ENCODE data around the gene CCDC196.
A peak's percentile ranks its signal among the peaks of the same experiment; 100 is the strongest.
"Not testable (repeated sequence)": the region's sequence is repeated elsewhere in the genome, so short reads cannot be mapped to it uniquely, and the experiment has no call there.

CCDC196 gene

DNA sequence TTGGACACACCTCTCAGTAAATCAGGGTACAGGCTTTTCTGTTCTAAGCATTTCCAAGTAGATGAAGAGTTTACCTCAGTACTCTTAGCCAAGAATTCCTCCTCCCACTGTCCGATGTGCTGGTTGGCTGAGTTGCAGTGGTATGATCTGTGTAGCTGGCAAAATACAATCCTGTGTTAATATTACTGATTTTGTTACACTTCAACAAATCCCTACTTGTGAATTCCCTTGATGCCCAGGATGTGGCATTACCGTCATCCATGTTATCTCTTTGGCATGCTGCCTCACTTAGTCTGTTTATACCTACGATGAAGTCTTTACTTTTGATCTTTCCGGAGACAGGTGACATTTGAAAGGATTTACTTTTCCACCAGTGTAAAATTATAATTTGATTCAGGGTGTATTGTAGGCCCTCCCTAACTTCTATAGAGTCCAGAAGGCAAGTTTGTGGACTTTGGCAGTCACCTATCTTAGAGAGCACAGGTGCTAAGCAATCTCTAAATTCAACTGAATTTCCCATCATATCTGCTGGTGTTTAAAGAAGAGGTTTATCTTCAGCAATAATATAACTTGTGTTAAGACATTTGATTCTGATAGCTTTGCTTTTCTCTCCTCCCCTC, 10.1 kb downstream of the CCDC196 start:
- DNase-seq, result no peak

GRCh38 chr14:66496911-66497310, 10.7 kb downstream of the CCDC196 start:
- DNase-seq, result no peak

DNA sequence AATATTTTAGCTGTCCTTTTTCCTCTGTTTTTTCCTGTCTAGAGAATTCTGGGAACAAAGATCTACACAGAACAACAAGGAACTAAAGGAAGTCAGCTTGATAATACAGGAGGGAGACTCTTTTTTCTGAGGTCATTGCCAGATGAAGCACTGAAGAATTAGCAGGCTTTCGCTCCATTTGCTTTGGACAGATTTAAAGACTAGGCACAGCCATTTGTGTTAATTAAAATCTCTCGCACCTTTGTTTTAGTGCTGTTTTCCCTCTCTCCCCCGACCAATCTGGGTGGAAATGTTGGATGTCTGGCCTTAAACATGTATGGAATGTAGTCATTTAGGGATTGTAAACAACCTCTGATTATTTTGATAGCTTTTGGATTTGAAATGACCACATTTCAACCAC, 12.1 kb downstream of the CCDC196 start:
- no peak for DNase-seq

GRCh38 chr14:66501592-66501991, 15.4 kb downstream of the CCDC196 start:
- DNase-seq, result no peak

GRCh38 chr14:66502836-66503235, 16.7 kb downstream of the CCDC196 start:
- not testable (repeated sequence) for DNase-seq

DNA sequence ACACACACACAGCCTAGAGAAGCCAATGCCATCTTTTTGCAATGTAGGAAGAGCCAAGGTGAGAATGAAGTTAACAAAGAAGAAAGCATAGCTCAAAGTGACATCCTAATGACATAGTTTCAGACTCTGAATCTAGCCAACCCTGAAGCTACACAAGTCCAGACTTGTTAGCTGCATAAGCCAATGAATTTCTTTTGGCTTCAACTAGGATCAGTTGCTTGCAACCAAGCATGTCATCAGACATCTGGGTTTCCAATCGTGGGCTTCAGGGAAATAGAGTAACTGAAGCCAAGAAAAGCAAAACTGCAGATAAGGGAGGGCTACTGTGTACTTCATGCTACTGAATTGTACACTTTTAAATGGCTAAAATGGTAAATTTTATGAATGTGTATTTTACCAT, 17.4 kb downstream of the CCDC196 start:
- DNase-seq, result no peak

- no peak for DNase-seq
Measured at GRCh38 chr14:66507181-66507721, 21.1 kb downstream of the CCDC196 start.

DNA sequence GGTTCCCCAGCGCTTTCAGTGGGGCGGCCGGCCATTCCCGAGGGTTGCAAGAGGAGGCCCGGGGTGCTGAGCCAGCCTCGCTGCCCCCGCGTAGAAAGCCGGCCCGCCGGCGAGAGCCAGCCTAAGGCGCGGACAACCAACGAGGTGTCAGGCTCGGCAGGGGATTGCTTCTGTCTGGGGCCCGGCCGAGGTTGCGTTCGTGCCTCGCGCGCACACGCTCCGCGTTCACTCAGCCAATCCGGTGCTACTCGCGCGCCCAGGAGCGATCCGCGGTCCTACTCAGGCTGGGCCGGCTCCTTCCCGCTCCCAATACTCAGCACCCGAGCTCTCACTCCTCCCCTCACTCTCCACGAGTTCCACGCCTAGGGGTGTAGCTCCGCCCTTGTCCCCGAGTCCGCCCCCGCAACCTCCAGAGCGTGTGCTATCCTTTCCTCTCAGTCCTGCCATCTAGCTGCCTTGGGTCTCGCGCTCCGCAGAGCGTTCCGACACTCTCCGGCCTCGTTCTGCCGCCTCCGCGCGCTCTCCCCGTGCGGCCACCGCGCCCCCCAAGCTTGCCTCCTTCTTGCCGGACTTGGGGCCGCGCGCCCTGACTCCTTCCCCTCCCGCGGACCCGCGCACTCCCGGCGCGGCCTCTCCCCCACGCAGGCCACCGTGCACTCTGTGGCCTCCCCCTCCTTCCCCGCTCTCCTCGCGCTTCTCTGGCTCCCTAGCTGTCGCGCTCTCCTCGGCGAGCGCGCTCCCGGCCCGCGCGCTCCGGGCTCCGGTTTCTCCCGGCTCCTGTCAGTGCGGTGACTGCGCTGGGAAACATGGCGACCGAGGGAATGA, 21.8 kb downstream of the CCDC196 start, which contains the start of gene GPHN:
TSS of gene GPHN (plus strand) at position 426 of the 825 bp plus-strand sequence.
- DNase-seq, result peak; percentile 98

DNA sequence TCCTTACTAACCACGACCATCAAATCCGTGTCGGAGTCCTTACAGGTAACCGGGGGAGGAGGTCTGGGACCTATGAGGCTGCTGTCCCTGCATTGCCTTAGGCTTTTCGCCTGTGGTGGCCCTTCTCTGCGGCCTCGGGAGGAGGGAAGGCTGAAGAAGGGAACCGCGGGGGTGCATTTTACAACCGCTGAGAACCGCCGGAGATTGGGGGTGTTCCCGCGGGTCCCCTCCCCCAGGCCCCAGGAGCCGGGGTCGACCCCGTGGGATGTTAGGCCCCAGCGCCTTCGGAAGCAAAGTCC, 22.3 kb downstream of the CCDC196 start:
- no peak for DNase-seq

- DNase-seq, result peak; percentile 39
Measured at GRCh38 chr14:66508846-66509621, 22.9 kb downstream of the CCDC196 start.

DNA sequence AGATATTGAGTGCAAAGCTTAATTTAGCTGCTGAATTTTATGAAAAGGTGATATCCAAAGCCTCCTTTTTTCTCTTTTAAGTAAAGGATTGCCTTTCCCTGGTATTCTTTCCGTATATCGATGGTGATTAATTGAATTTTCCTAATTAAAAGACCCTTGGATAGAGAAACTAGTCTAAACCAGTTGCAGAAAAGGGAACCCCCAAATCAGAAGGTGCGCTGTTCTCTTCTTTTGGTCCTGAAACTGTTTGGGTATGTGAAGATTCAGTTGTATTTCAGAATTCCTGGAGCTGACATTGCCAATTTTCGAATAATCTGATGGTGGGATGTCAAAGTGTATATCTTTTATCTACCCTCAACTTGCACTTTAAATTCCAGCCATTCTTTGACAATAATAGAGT, 23.7 kb downstream of the CCDC196 start:
- peak; percentile 44 for DNase-seq

DNA sequence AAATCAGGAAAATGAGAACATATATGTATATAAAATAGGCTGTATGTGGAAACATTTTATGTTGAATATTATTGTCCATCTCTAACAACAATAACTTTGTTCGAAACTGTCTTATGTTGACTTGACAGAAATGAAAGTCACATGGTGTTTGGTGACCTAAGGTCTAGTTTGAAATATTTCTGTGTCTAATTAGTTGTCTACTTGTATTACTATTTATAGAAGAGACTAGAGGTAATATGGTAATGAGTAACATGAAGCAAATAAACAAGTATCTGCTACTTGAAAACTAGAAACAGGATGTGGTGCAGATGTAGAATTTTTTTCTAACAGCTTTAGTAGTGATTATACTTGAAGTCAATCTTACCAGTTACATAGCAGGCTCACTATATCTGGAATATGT, 25.7 kb downstream of the CCDC196 start:
- DNase-seq, result no peak

- DNase-seq, result peak; percentile 57
Measured at GRCh38 chr14:66514213-66514612, 28.0 kb downstream of the CCDC196 start.

DNA sequence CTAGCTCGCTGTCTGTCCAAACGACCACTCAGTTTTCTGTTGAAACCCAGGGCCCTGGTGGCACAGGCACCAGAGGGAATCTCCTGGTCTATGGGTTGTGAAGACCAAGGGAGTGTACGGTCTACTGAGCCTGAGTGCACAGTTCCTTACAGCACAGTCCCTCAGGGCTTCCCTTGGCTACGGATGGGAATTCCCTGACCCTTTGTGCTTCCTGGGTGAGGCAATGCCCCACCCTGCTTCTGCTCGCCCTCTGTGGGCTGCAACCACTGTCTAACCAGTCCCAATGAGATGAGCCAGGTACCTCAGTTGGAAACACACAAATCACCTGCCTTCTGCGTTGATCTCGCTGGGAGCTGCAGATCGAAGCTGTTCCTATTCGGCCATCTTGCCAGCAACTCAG, 44.4 kb downstream of the CCDC196 start:
- DNase-seq, result no peak

DNA sequence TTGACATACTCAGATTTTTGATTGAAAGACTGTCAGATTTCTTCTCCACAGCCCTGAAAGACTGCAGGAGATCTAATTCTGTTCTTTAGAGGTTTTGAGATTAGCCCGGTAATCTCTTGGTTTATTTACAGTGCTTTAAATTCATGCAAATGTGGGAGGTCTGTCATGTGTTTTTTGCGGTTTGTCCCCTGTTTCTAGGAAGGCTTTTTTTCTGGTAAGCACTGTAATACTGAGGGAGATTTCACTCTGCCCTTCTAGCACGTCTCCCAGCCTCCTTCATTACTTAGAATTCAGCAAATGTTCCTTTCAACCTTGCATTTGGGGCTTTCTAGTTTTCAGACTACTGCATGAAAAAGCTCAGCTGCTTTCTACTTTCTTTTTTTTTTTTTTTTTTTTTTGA, 52.9 kb downstream of the CCDC196 start:
- DNase-seq, result no peak

DNA sequence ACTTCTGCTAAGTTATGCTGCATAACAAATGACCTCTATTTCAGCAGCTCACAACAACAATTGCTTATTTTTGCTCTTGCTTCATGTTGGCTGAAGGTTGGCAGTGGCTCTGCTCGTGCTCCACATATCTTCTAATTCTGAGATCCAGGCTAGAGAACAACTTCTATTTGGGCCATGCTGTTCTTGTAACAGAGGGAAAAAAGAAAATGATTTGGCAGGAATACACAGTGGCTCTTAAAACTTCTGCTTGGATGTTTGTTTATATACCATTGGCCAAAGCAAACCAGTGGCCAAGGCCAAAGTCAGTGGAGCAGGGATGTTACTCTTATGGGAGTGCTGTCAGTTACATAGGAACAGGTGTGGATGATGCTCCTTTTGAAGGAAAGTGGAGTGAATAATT, 53.9 kb downstream of the CCDC196 start:
- no peak for DNase-seq

DNA sequence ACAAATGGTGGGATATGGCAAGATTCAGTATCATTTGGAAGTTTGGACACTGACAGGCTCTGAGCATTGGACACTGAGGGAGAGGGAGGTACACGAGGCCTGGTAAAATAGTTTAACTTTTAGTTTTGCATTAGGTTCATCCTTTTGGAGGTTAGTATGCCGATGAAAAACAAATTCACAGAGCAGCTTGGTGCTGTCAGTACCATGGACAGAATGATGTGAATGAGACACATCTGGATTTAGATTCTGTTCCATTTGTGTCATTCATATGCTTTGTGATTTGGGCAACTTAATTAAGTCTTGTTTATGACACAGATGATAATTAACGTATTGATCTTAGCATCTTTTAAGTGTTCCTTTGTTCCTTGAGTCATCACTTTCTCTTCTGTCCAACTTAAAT, 55.5 kb downstream of the CCDC196 start:
- DNase-seq, result no peak

DNA sequence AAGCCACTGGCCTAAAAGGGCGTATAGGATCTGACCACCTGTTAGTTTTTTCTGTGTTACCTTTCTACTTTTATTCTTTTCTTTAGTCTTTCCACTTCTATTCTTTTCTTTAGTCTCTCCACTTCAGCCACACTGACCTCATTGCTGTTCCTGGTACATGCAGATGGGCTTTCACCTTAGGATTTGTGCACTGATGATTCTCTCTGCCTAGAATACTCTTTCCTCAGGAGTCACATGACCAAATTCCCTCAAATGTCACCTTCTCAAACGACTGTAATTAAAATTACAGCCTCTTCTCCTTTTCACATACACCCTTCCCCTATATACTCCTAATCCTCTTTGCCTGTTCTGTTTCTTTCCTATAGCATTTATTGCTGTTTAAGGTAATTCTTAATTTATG, 57.8 kb downstream of the CCDC196 start:
- DNase-seq, result no peak

DNA sequence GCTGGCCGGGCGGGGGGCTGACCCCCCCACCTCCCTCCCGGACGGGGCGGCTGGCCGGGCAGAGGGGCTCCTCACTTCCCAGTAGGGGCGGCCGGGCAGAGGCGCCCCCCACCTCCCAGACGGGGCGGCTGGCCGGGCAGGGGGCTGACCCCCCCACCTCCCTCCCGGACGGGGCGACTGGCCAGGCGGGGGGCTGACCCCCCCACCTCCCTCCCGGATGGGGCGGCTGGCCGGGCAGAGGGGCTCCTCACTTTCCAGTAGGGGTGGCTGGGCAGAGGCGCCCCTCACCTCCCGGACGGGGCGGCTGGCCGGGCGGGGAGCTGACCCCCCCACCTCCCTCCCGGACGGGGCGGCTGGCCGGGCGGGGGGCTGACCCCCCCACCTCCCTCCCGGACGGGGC, 59.0 kb downstream of the CCDC196 start:
- DNase-seq, result not testable (repeated sequence)

DNA sequence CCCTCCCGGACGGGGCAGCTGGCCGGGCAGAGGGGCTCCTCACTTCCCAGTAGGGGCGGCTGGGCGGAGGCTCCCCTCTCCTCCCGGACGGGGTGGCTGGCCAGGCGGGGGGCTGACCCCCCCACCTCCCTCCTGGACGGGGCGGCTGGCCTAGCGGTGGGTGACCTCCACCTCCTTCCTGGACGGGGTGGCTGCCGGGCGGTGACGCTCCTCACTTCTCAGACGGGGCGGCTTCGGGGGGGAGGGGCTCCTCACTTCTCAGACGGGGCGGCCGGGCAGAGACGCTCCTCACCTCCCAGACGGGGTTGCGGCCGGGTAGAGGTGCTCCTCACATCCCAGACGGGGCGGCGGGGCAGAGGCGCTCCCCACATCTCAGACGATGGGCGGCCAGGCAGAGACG, 59.6 kb downstream of the CCDC196 start:
- DNase-seq, result not testable (repeated sequence)

Data from hematopoietic multipotent progenitor cell treated with erythropoietin and hydrocortisone succinate and interleukin-3 and kit ligand, for 6 days (in vitro differentiated cells).